HFF-Myc (cell line): ENCODE data around the gene CLDN19.
"Not testable (repeated sequence)": the region's sequence is repeated elsewhere in the genome, so short reads cannot be mapped to it uniquely, and the experiment has no call there.

Experiments
- DNase-seq: peaks from one replicate; pipeline ENCODE4 v3.0.0-alpha.2; 2011; ENCODE audit warnings: low read depth; ENCODE audit errors: extremely low read depth
- H3K4me3 ChIP-seq: replicated peaks from 2 replicates; pipeline ENCODE4 v1.5.1; 2011; ENCODE audit warnings: low read depth, mild to moderate bottlenecking, control low read depth, low read length
- TF ChIP-seq, protein P1 (sequence below): IDR thresholded peaks from 2 replicates; pipeline ENCODE4 v1.5.1; 2012; ENCODE audit warnings: mild to moderate bottlenecking, low read depth, low read length, control low read depth; ENCODE audit errors: missing control alignments

Gene CLDN19

DNA sequence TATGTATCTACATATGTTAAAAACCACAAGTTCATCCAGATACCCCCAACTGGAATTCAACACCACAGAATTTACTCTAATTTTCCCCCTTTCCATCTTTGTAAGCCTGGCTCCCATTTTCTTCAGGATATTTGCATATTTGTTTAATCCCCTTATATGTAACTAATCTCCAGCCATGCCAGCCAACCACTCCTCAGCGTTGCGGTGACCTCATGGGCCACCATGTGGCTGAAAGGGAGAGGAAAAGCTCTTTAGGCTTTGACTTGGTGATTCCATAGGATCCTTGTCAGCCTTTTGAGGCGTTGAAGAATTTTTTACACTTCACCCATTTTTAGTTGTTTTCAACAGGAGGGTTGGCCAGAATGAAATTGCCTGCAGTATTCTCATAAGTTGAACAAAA lies 10.0 kb downstream of the CLDN19 start:
- H3K4me3 ChIP-seq, result no peak overlapping the region
- TF ChIP-seq, protein P1, sequence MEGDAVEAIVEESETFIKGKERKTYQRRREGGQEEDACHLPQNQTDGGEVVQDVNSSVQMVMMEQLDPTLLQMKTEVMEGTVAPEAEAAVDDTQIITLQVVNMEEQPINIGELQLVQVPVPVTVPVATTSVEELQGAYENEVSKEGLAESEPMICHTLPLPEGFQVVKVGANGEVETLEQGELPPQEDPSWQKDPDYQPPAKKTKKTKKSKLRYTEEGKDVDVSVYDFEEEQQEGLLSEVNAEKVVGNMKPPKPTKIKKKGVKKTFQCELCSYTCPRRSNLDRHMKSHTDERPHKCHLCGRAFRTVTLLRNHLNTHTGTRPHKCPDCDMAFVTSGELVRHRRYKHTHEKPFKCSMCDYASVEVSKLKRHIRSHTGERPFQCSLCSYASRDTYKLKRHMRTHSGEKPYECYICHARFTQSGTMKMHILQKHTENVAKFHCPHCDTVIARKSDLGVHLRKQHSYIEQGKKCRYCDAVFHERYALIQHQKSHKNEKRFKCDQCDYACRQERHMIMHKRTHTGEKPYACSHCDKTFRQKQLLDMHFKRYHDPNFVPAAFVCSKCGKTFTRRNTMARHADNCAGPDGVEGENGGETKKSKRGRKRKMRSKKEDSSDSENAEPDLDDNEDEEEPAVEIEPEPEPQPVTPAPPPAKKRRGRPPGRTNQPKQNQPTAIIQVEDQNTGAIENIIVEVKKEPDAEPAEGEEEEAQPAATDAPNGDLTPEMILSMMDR, result no peak
- no peak for DNase-seq

DNA sequence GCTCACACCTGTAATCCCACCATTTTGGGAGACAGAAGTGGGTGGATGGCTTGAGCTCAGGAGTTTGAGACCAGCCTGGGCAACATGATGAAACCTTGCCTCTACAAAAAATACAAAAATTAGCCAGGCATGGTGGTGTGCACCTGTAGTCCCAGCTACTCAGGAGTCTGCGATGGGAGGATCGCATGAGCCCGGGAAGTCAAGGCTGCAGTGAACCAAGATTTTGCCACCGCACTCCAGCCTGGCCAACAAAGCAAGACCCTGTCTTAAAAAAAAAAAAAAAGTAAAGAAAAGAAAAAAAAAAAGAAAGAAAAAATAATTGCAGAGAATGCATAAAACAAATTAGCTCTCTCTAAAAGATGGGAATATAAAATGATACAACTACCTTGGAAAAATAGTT lies 14.2 kb downstream of the CLDN19 start:
- not testable (repeated sequence) for H3K4me3 ChIP-seq, DNase-seq

GRCh38 chr1:42723511-42723910 lies 16.5 kb downstream of the CLDN19 start:
- DNase-seq, result no peak
- TF ChIP-seq, protein P1, result no peak
- no peak overlapping the region for H3K4me3 ChIP-seq

- DNase-seq, H3K4me3 ChIP-seq: not testable (repeated sequence)
Observed at GRCh38 chr1:42722403-42722802, 17.6 kb downstream of the CLDN19 start.

DNA sequence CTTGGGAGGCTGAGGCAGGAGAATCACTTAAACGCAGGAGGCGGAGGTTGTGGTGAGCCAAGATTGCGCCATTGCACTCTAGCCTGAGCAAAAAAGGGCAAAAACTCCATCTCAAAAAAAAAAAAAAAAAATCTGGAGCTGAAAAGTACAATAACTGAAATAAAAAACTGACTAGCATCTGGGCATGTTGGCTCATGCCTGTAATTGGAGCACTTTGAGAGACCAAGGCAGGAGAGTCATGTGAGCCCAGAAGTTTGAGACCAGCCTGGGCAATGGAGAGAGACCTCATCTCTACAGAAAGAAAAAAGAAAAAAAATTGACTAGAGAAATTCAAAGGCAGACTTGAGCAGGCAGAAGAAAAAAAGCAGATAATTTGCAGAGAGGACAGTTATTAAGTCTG lies 18.1 kb downstream of the CLDN19 start:
- TF ChIP-seq, protein P1, result no peak
- no peak for DNase-seq
- no peak overlapping the region for H3K4me3 ChIP-seq

DNA sequence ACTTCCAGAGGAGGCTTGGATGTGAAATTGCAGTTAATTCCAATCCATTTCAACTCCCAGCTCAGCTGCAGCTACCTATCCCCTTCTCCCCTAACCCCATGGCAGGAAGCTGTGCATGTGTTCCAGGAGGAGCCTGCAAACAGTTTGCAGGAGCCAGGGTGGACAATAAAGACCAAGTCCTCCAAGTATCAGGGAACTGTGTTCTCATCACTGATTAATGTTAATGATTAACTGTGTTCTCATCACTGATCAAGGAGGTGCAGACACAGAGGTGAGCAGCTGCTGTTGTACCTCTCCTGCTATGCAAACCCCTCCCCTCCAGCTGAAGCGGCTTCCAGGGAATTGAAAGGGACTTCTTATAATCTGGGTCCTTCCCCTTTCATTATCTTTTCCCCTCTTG lies 19.2 kb downstream of the CLDN19 start:
- H3K4me3 ChIP-seq, result no peak overlapping the region
- DNase-seq, result no peak
- TF ChIP-seq, protein P1, result no peak

- not testable (repeated sequence) for DNase-seq, H3K4me3 ChIP-seq
Observed at GRCh38 chr1:42714441-42714840, 25.6 kb downstream of the CLDN19 start.

DNA sequence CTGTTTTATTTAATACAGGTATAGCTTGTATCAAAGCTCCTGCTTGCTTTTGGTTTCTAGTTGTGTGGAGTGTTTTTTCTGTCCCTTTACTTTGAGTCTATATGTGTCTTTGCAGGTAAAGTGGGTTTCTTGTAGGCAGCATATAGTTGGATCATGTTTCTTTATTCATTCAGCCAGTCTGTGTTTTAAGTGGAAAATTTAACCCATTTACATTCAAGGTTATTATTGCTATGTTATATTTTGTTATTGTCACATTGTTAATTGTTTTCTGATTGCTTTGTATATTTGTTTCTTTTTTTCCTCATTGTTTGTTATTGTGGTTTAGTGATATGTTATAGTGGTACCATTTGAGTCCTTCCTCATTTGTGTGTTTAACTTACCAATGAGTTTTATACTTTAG lies 26.7 kb downstream of the CLDN19 start:
- no peak overlapping the region for H3K4me3 ChIP-seq
- DNase-seq, result no peak
- TF ChIP-seq, protein P1, result no peak

GRCh38 chr1:42712808-42713207 lies 27.2 kb downstream of the CLDN19 start:
- DNase-seq, H3K4me3 ChIP-seq: not testable (repeated sequence)
